ENCODE data around the gene CCL7. TPM values are rescaled to one million over a fixed set of nuclear protein-coding genes. Genes with fewer than 3 reads are reported as not detected.
A peak's percentile ranks its signal among the peaks of the same experiment; 100 is the strongest.

The CCL7 gene
- total RNA-seq, 4 donors from 2014 or later: not detected

DNA sequence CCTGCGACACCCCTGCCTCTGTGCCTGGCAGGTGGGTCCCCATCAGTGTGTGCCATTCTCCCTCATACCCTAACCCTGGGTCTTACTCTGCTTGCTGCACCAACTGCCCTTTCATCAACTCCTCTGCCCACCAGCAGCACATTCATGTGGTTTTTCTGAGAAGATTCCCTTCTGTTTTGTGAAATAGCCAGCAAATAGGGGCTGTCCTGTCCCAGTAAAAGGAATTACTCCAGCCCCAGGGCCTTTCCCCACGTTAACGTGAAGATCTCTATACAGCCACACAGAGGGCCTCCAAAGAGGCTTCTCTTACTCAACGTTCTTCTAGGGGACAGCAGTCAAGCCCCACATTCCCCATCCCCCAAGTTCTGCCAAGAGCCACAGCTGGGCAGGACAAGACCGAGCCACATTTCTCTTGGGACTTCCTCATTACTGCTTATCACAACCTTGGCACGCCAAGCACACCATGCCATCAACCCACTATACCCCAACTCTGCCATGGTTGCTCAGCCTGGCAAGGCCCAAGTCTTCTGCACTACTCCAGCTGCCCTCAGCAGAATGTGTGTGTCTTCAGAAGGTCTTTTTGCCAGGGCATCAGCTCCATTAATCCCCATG is 33.6 kb upstream of the CCL7 start:
- intact Hi-C loops (cut with DNase I; ENCODE audit: low total_unique reads) (no loop called here), in situ Hi-C loops (cut with MboI; ENCODE audit: low pct_ligation_motif_present in 1 of 4, low pct_unique_long_range_greater_than_20kb in 1 of 4, low sequenced_read_pairs in 3 of 4) (no loop called here)
- Histone ChIP-seq H3K4me3 (no peak overlapping the region), H3K27me3 (no peaks in the 10 kb centered on the region), H3K4me1 (peaks cover 0 to 37% (median 13%) of the 10 kb centered on the region in 4 donors), H3K36me3 (no peaks in the 10 kb centered on the region), H3K9me3 (no peaks in the 10 kb centered on the region), H3K27ac (peak overlapping the region; percentile 17 to 49 (median 38))
- 33 to 64% methylated on average over 1 to 6 of the region's 6 CpGs for WGBS, 2 donors (ENCODE audit: low coverage in 1 of 2)
- TF ChIP-seq EP300 (IDR thresholded peaks at IDR 0.05; ENCODE audit: low read depth) (no peak), POLR2AphosphoS5 (IDR thresholded peaks at IDR 0.05) (no peak)
- DNase-seq: no peak

- Histone ChIP-seq H3K9me3 (no peaks in the 10 kb centered on the region), H3K4me1 (peaks cover 0 to 46% (median 13%) of the 10 kb centered on the region in 4 donors), H3K27me3 (no peaks in the 10 kb centered on the region), H3K4me3 (no peak overlapping the region), H3K27ac (no peak overlapping the region), H3K36me3 (no peaks in the 10 kb centered on the region)
- in situ Hi-C loops (cut with MboI; ENCODE audit: low pct_ligation_motif_present in 1 of 4, low pct_unique_long_range_greater_than_20kb in 1 of 4, low sequenced_read_pairs in 3 of 4): no loop called here
- 83 to 84% methylated on average over 1 to 3 of the region's 3 CpGs for WGBS, 2 donors (ENCODE audit: low coverage in 1 of 2)
- no peak for TF ChIP-seq CTCF (IDR thresholded peaks at IDR 0.05)
- no peak for TF ChIP-seq EP300 (IDR thresholded peaks at IDR 0.05; ENCODE audit: low read depth)
- TF ChIP-seq POLR2A (IDR thresholded peaks at IDR 0.05): no peak
- no peak for TF ChIP-seq POLR2AphosphoS5 (IDR thresholded peaks at IDR 0.05)
- intact Hi-C loops (cut with DNase I; ENCODE audit: low total_unique reads): no loop called here
- DNase-seq: no peak
These were observed 32.6 kb upstream of the CCL7 start for GRCh38 chr17:34237458-34237857.

- no peaks in the 10 kb centered on the region for H3K36me3 ChIP-seq
- H3K27me3 ChIP-seq: no peaks in the 10 kb centered on the region
- peak overlapping the region; percentile 1 to 42 (median 22) for H3K27ac ChIP-seq
- intact Hi-C loops (cut with DNase I; ENCODE audit: low total_unique reads) (no loop called here), in situ Hi-C loops (cut with MboI; ENCODE audit: low pct_ligation_motif_present in 1 of 4, low pct_unique_long_range_greater_than_20kb in 1 of 4, low sequenced_read_pairs in 3 of 4) (no loop called here)
- H3K4me3 ChIP-seq: no peak overlapping the region
- peaks cover 0 to 44% (median under 1%) of the 10 kb centered on the region in 4 donors for H3K4me1 ChIP-seq
- TF ChIP-seq EP300 (IDR thresholded peaks at IDR 0.05; ENCODE audit: low read depth) (no peak), POLR2AphosphoS5 (IDR thresholded peaks at IDR 0.05) (no peak), POLR2A (IDR thresholded peaks at IDR 0.05) (no peak), CTCF (IDR thresholded peaks at IDR 0.05) (no peak)
- 12 to 25% methylated on average over 3 to 4 of the region's 4 CpGs for WGBS, 2 donors (ENCODE audit: low coverage in 1 of 2)
- peak; percentile 33 for DNase-seq
- H3K9me3 ChIP-seq: no peaks in the 10 kb centered on the region
These were observed 29.0 kb upstream of the CCL7 start for GRCh38 chr17:34241062-34241461.

- Histone ChIP-seq H3K36me3 (no peaks in the 10 kb centered on the region), H3K27ac (peak overlapping the region in 3 of 4 donors; percentile 31 to 43 (median 35)), H3K9me3 (no peaks in the 10 kb centered on the region), H3K27me3 (no peaks in the 10 kb centered on the region), H3K4me1 (peaks cover 0 to 45% (median 1%) of the 10 kb centered on the region in 4 donors), H3K4me3 (no peak overlapping the region)
- no peak for DNase-seq
- in situ Hi-C loops (cut with MboI; ENCODE audit: low pct_ligation_motif_present in 1 of 4, low pct_unique_long_range_greater_than_20kb in 1 of 4, low sequenced_read_pairs in 3 of 4) (no loop called here), intact Hi-C loops (cut with DNase I; ENCODE audit: low total_unique reads) (no loop called here)
- WGBS, 2 donors (ENCODE audit: low coverage in 1 of 2): 69 to 74% methylated on average over 6 to 8 of the region's 8 CpGs
- TF ChIP-seq CTCF (IDR thresholded peaks at IDR 0.05) (no peak), POLR2A (IDR thresholded peaks at IDR 0.05) (no peak), EP300 (IDR thresholded peaks at IDR 0.05; ENCODE audit: low read depth) (no peak), POLR2AphosphoS5 (IDR thresholded peaks at IDR 0.05) (no peak)
These were observed 27.2 kb upstream of the CCL7 start for GRCh38 chr17:34242587-34243363.

Data from transverse colon (tissue), 4 donors.